ENCODE measurements around the gene TPM1.

DNA sequence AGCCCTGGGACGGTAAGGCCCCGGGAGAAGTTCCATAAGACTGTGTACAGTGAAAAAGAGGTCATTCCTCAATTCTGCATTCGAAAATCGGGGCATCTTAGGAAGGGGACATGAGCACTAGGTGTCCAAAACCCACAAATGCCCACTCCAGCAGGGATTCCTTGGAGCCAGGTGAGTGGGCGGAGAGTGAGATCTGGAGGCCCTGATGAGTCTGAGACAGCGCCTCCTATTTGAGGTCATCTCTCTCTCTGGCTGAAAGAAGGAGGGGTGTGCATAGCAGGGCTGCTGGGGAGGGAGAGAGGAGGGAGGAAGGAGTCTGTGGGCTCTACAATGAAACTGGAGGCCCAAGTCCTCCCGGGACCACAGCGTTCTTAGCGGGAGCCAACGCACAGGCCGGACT, 41.0 kb downstream of the TPM1 start:
- TF ChIP-seq FOXA2 (IDR thresholded peaks at IDR 0.05) (no peak), SP1 (IDR thresholded peaks at IDR 0.05) (no peak), YY1 (IDR thresholded peaks at IDR 0.05) (no peak), EGR1 (IDR thresholded peaks at IDR 0.05; ENCODE audit: low read depth in 2 of 2) (no peak), NR2F2 (IDR thresholded peaks at IDR 0.05) (no peak), RXRA (IDR thresholded peaks at IDR 0.05) (no peak), GABPA (IDR thresholded peaks at IDR 0.05 in 1 of 2, conservative IDR thresholded peaks at IDR 0.05 in 1 of 2) (no peak), HNF4G (IDR thresholded peaks at IDR 0.05) (no peak)
- TF ChIP-seq, protein P1, sequence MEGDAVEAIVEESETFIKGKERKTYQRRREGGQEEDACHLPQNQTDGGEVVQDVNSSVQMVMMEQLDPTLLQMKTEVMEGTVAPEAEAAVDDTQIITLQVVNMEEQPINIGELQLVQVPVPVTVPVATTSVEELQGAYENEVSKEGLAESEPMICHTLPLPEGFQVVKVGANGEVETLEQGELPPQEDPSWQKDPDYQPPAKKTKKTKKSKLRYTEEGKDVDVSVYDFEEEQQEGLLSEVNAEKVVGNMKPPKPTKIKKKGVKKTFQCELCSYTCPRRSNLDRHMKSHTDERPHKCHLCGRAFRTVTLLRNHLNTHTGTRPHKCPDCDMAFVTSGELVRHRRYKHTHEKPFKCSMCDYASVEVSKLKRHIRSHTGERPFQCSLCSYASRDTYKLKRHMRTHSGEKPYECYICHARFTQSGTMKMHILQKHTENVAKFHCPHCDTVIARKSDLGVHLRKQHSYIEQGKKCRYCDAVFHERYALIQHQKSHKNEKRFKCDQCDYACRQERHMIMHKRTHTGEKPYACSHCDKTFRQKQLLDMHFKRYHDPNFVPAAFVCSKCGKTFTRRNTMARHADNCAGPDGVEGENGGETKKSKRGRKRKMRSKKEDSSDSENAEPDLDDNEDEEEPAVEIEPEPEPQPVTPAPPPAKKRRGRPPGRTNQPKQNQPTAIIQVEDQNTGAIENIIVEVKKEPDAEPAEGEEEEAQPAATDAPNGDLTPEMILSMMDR (IDR thresholded peaks at IDR 0.05; ENCODE audit: low read depth, low read length, missing input control): no peak
- TF ChIP-seq, protein P2, sequence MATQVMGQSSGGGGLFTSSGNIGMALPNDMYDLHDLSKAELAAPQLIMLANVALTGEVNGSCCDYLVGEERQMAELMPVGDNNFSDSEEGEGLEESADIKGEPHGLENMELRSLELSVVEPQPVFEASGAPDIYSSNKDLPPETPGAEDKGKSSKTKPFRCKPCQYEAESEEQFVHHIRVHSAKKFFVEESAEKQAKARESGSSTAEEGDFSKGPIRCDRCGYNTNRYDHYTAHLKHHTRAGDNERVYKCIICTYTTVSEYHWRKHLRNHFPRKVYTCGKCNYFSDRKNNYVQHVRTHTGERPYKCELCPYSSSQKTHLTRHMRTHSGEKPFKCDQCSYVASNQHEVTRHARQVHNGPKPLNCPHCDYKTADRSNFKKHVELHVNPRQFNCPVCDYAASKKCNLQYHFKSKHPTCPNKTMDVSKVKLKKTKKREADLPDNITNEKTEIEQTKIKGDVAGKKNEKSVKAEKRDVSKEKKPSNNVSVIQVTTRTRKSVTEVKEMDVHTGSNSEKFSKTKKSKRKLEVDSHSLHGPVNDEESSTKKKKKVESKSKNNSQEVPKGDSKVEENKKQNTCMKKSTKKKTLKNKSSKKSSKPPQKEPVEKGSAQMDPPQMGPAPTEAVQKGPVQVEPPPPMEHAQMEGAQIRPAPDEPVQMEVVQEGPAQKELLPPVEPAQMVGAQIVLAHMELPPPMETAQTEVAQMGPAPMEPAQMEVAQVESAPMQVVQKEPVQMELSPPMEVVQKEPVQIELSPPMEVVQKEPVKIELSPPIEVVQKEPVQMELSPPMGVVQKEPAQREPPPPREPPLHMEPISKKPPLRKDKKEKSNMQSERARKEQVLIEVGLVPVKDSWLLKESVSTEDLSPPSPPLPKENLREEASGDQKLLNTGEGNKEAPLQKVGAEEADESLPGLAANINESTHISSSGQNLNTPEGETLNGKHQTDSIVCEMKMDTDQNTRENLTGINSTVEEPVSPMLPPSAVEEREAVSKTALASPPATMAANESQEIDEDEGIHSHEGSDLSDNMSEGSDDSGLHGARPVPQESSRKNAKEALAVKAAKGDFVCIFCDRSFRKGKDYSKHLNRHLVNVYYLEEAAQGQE (IDR thresholded peaks at IDR 0.05): no peak
- TF ChIP-seq, protein P3, sequence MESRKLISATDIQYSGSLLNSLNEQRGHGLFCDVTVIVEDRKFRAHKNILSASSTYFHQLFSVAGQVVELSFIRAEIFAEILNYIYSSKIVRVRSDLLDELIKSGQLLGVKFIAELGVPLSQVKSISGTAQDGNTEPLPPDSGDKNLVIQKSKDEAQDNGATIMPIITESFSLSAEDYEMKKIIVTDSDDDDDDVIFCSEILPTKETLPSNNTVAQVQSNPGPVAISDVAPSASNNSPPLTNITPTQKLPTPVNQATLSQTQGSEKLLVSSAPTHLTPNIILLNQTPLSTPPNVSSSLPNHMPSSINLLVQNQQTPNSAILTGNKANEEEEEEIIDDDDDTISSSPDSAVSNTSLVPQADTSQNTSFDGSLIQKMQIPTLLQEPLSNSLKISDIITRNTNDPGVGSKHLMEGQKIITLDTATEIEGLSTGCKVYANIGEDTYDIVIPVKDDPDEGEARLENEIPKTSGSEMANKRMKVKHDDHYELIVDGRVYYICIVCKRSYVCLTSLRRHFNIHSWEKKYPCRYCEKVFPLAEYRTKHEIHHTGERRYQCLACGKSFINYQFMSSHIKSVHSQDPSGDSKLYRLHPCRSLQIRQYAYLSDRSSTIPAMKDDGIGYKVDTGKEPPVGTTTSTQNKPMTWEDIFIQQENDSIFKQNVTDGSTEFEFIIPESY (IDR thresholded peaks at IDR 0.05): no peak
- TF ChIP-seq, protein P4, sequence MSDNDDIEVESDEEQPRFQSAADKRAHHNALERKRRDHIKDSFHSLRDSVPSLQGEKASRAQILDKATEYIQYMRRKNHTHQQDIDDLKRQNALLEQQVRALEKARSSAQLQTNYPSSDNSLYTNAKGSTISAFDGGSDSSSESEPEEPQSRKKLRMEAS (IDR thresholded peaks at IDR 0.05): no peak

All from liver (tissue), 3 donors.